SK-MEL-5 (cell line): ENCODE measurements around the gene GMEB2. TPM values are rescaled to one million over a fixed set of nuclear protein-coding genes. Genes with fewer than 3 reads are reported as not detected.
"Not testable (repeated sequence)": the region's sequence is repeated elsewhere in the genome, so short reads cannot be mapped to it uniquely, and the experiment has no call there.

Experiments
- DNase-seq: peaks from one replicate; pipeline ENCODE4 v3.0.0-alpha.2; 2016; ENCODE audit warnings: low read depth, low spot score
- in situ Hi-C: cut with HindIII; loops from 2 replicates; pipeline ENCODE4 v1.10.0; 2016; ENCODE audit warnings: low sequenced_read_pairs, high pct_unique_total_duplicates, low pct_unique_long_range_greater_than_20kb
- total RNA-seq: library from RNA; depleted of rRNA; stranded (reverse); fragments of >200 nt; shearing (Covaris generic); gene quantifications from 2 replicates; pipeline ENCODE4 v1.2.3, GENCODE V29; 2014

The GMEB2 gene
- total RNA-seq, 1 experiment from 2014 or later = 10.5 TPM

- in situ Hi-C loops = no loop called here
- DNase-seq = no peak
These were observed 16.6 kb upstream of the GMEB2 start for GRCh38 chr20:63643499-63643898.

- no peak for DNase-seq
- in situ Hi-C loops = no loop called here
These were observed 15.8 kb upstream of the GMEB2 start for GRCh38 chr20:63642527-63643247.

GRCh38 chr20:63641792-63642523, 15.1 kb upstream of the GMEB2 start:
- peak; percentile 72 for DNase-seq
- in situ Hi-C loops = no loop called here

GRCh38 chr20:63641146-63641791, 14.4 kb upstream of the GMEB2 start:
- in situ Hi-C loops = no loop called here
- DNase-seq = no peak

GRCh38 chr20:63640686-63641085, 13.8 kb upstream of the GMEB2 start:
- DNase-seq, in situ Hi-C loops: not testable (repeated sequence)

- DNase-seq = no peak
- in situ Hi-C loops = no loop called here
These were observed 13.2 kb upstream of the GMEB2 start for GRCh38 chr20:63640086-63640485.

- no peak for DNase-seq
- in situ Hi-C loops = no loop called here
These were observed 12.4 kb upstream of the GMEB2 start for GRCh38 chr20:63639093-63639975.

- DNase-seq = no peak
- in situ Hi-C loops = no loop called here
These were observed 10.1 kb upstream of the GMEB2 start for GRCh38 chr20:63636752-63637628.

- DNase-seq = no peak
- in situ Hi-C loops = no loop called here
These were observed 8.7 kb upstream of the GMEB2 start for GRCh38 chr20:63635431-63636141.

- DNase-seq = no peak
- in situ Hi-C loops = no loop called here
These were observed 6.8 kb upstream of the GMEB2 start for GRCh38 chr20:63633732-63634131.

- DNase-seq, in situ Hi-C loops: not testable (repeated sequence)
These were observed 4.5 kb upstream of the GMEB2 start for GRCh38 chr20:63631426-63631825.

- in situ Hi-C loops, DNase-seq: not testable (repeated sequence)
These were observed 4.1 kb upstream of the GMEB2 start for GRCh38 chr20:63630956-63631355.

- DNase-seq = peak; percentile 82
- in situ Hi-C loops = no loop called here
These were observed 1.5 kb upstream of the GMEB2 start for GRCh38 chr20:63628246-63628975.

GRCh38 chr20:63627751-63628245, 897 bp upstream of the GMEB2 start:
- DNase-seq = no peak
- in situ Hi-C loops = no loop called here

- in situ Hi-C loops = no loop called here
- peak; percentile 93 for DNase-seq
These were observed 339 bp upstream of the GMEB2 start for GRCh38 chr20:63627129-63627750.
